Measurements from ENCODE around the gene OR52E5.

Gene OR52E5

GRCh38 chr11:5928811-5929210 is 35.8 kb downstream of the OR52E5 start:
- DNase-seq (ENCODE audit: low read depth, low spot score), result no peak
- no peak for TF ChIP-seq POLR2AphosphoS5 (IDR thresholded peaks at IDR 0.05; ENCODE audit: borderline replicate concordance, low read depth, low read length)
- no peak overlapping the region for H3K27ac ChIP-seq
- H3K9me3 ChIP-seq (ENCODE audit: low read depth, low read length), result no peaks in the 10 kb centered on the region
- no peak overlapping the region for H3K4me3 ChIP-seq
- no peak overlapping the region for H3K9ac ChIP-seq (ENCODE audit: insufficient read length)
- H3K36me3 ChIP-seq (ENCODE audit: insufficient read depth, low read length), result no peaks in the 10 kb centered on the region

GRCh38 chr11:5929571-5930368 is 36.8 kb downstream of the OR52E5 start:
- Histone ChIP-seq H3K4me3 (no peak overlapping the region), H3K36me3 (ENCODE audit: insufficient read depth, low read length) (no peaks in the 10 kb centered on the region), H3K9me3 (ENCODE audit: low read depth, low read length) (no peaks in the 10 kb centered on the region), H3K27ac (no peak overlapping the region), H3K9ac (ENCODE audit: insufficient read length) (no peak overlapping the region)
- DNase-seq (ENCODE audit: low read depth, low spot score), result no peak
- no peak for TF ChIP-seq EZH2 (IDR thresholded peaks at IDR 0.05)
- no peak for TF ChIP-seq FOXP2 (optimal IDR thresholded peaks at IDR 0.05; ENCODE audit: control extremely low read depth, extremely low read length, insufficient read depth)
- TF ChIP-seq POLR2AphosphoS5 (IDR thresholded peaks at IDR 0.05; ENCODE audit: borderline replicate concordance, low read depth, low read length), result no peak

- TF ChIP-seq POLR2AphosphoS5 (IDR thresholded peaks at IDR 0.05; ENCODE audit: borderline replicate concordance, low read depth, low read length), result no peak
- no peak for TF ChIP-seq FOXP2 (optimal IDR thresholded peaks at IDR 0.05; ENCODE audit: control extremely low read depth, extremely low read length, insufficient read depth)
- TF ChIP-seq EZH2 (IDR thresholded peaks at IDR 0.05), result no peak
- no peak overlapping the region for H3K9ac ChIP-seq (ENCODE audit: insufficient read length)
- no peaks in the 10 kb centered on the region for H3K9me3 ChIP-seq (ENCODE audit: low read depth, low read length)
- H3K4me3 ChIP-seq, result no peak overlapping the region
- DNase-seq (ENCODE audit: low read depth, low spot score), result no peak
- no peak overlapping the region for H3K27ac ChIP-seq
- H3K36me3 ChIP-seq (ENCODE audit: insufficient read depth, low read length), result no peaks in the 10 kb centered on the region
Measured at GRCh38 chr11:5930614-5931013, 37.6 kb downstream of the OR52E5 start.

DNA sequence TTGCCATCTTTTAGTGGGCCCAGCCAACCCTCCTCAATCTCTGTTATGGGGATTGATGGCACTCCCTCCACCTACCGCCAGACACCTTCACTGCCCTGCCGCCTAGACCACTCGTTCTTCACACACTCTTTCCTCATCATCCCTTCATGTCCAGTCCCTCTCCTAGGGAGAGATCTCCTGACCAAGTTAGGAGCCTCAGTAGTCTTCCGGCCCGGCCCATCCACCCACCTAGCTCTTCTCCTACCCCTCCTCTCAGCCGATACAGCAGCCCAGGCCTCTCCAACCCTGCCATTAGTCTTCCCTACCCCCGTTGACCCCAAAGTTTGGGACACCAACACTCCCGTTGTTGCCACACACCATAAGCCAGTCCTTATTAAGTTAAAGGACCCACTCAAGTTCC is 38.1 kb downstream of the OR52E5 start:
- Histone ChIP-seq H3K9me3 (ENCODE audit: low read depth, low read length) (no peaks in the 10 kb centered on the region), H3K36me3 (ENCODE audit: insufficient read depth, low read length) (no peaks in the 10 kb centered on the region), H3K27ac (no peak overlapping the region), H3K9ac (ENCODE audit: insufficient read length) (no peak overlapping the region), H3K4me3 (no peak overlapping the region)
- TF ChIP-seq EZH2 (IDR thresholded peaks at IDR 0.05), result no peak
- no peak for TF ChIP-seq POLR2AphosphoS5 (IDR thresholded peaks at IDR 0.05; ENCODE audit: borderline replicate concordance, low read depth, low read length)
- TF ChIP-seq FOXP2 (optimal IDR thresholded peaks at IDR 0.05; ENCODE audit: control extremely low read depth, extremely low read length, insufficient read depth), result no peak
- DNase-seq (ENCODE audit: low read depth, low spot score), result no peak

GRCh38 chr11:5932671-5933070 is 39.7 kb downstream of the OR52E5 start:
- TF ChIP-seq EZH2 (IDR thresholded peaks at IDR 0.05) (no peak), FOXP2 (optimal IDR thresholded peaks at IDR 0.05; ENCODE audit: control extremely low read depth, extremely low read length, insufficient read depth) (no peak), POLR2AphosphoS5 (IDR thresholded peaks at IDR 0.05; ENCODE audit: borderline replicate concordance, low read depth, low read length) (no peak)
- no peak for DNase-seq (ENCODE audit: low read depth, low spot score)
- H3K9ac ChIP-seq (ENCODE audit: insufficient read length), result no peak overlapping the region
- H3K4me3 ChIP-seq, result no peak overlapping the region
- no peak overlapping the region for H3K27ac ChIP-seq
- no peaks in the 10 kb centered on the region for H3K9me3 ChIP-seq (ENCODE audit: low read depth, low read length)
- H3K36me3 ChIP-seq (ENCODE audit: insufficient read depth, low read length), result no peaks in the 10 kb centered on the region

GRCh38 chr11:5933116-5933515 is 40.1 kb downstream of the OR52E5 start:
- Histone ChIP-seq H3K4me3 (no peak overlapping the region), H3K27ac (no peak overlapping the region), H3K36me3 (ENCODE audit: insufficient read depth, low read length) (no peaks in the 10 kb centered on the region), H3K9me3 (ENCODE audit: low read depth, low read length) (no peaks in the 10 kb centered on the region), H3K9ac (ENCODE audit: insufficient read length) (no peak overlapping the region)
- DNase-seq (ENCODE audit: low read depth, low spot score), result no peak
- TF ChIP-seq FOXP2 (optimal IDR thresholded peaks at IDR 0.05; ENCODE audit: control extremely low read depth, extremely low read length, insufficient read depth) (no peak), EZH2 (IDR thresholded peaks at IDR 0.05) (no peak), POLR2AphosphoS5 (IDR thresholded peaks at IDR 0.05; ENCODE audit: borderline replicate concordance, low read depth, low read length) (no peak)

DNA sequence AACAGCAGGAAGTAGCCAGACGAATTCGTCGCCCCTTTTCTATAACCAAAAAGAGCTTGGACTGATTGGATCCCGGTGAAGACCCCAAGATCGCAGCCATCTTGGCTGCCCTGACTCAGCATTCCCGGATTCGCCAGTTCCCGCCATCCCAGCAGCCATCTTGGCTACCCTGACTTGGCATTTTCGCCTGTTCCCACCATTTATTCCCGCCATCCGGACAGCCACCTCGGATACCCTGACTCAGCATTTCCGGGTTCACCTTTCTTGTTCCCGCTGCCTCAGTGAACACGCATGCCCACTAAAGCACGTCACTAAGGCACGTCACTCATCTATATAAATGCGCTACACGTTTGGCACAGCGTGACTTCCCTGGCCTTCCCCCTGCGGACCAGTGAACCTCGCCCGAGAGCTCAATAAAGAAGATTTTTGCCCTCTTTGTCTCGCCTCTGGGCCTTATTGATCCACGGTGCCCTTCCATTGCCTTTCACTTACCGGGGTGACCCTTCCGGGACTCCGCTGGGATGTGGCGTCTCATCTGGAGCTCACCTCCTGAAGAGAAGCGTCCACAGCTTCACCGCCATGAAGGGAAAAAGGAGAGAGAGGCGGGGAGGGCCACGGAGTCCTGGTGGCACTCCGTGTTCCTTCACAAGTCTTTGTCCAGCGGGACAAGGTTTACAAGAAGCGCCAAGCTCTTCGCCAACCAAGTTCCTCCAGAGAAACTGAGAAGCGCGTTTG is 45.0 kb downstream of the OR52E5 start:
- no peak for DNase-seq (ENCODE audit: low read depth, low spot score)
- H3K27ac ChIP-seq, result no peak overlapping the region

DNA sequence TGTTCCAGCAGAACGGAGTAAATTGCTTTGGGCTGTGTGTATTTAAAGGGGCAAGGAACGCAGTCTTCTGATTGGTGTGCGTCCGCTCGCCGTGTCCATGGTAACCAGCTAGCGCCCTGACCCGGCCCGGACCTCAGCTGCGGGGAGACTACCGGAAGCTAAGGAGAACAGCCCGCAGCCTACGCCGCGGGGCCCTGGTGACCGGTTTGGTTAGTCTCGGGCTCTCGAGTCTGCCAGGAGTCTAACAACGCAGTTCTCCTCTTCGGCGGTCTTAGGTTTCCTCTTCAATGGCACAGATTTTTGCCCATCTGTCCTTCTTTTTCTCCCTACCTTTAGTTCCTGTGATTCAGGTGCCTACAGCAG is 45.6 kb downstream of the OR52E5 start:
- DNase-seq (ENCODE audit: low read depth, low spot score), result no peak
- no peaks in the 10 kb centered on the region for H3K9me3 ChIP-seq (ENCODE audit: low read depth, low read length)
- TF ChIP-seq EZH2 (IDR thresholded peaks at IDR 0.05) (no peak), POLR2AphosphoS5 (IDR thresholded peaks at IDR 0.05; ENCODE audit: borderline replicate concordance, low read depth, low read length) (no peak), FOXP2 (optimal IDR thresholded peaks at IDR 0.05; ENCODE audit: control extremely low read depth, extremely low read length, insufficient read depth) (no peak)
- no peaks in the 10 kb centered on the region for H3K36me3 ChIP-seq (ENCODE audit: insufficient read depth, low read length)
- no peak overlapping the region for H3K27ac ChIP-seq
- H3K9ac ChIP-seq (ENCODE audit: insufficient read length), result no peak overlapping the region
- no peak overlapping the region for H3K4me3 ChIP-seq

More for the DNA sequence above, 45.0 kb downstream of the OR52E5 start:
- no peaks in the 10 kb centered on the region for H3K9me3 ChIP-seq (ENCODE audit: low read depth, low read length)
- H3K9ac ChIP-seq (ENCODE audit: insufficient read length), result no peak overlapping the region
- H3K4me3 ChIP-seq, result no peak overlapping the region
- H3K36me3 ChIP-seq (ENCODE audit: insufficient read depth, low read length), result no peaks in the 10 kb centered on the region
- TF ChIP-seq POLR2AphosphoS5 (IDR thresholded peaks at IDR 0.05; ENCODE audit: borderline replicate concordance, low read depth, low read length) (no peak), EZH2 (IDR thresholded peaks at IDR 0.05) (no peak), FOXP2 (optimal IDR thresholded peaks at IDR 0.05; ENCODE audit: control extremely low read depth, extremely low read length, insufficient read depth) (no peak)
